ENCODE data around the gene ZNF534. TPM values are rescaled to one million over a fixed set of nuclear protein-coding genes. Genes with fewer than 3 reads are reported as not detected.
"Not testable (repeated sequence)": the region's sequence is repeated elsewhere in the genome, so short reads cannot be mapped to it uniquely, and the experiment has no call there.

Gene ZNF534
- total and polyA plus RNA-seq, 2 donors from 2014 or later = not detected

DNA sequence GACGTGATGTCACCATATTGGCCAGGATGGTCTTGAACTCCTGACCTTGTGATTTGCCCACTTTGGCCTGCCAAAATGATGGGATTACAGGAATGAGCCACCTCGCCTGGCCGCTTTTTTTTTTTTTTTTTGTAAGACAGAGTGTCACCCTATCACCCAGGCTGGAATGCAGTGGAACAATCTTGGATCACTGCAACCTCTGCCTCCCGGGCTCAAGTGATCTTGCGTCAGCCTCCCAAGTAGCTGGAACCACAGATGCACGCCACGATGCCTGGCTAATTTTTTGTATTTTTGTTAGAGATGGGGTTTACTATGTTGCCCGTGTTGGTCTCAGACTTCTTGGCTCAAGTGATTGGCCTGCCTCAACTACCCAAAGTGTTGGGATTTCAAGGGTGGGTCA lies 69.6 kb downstream of the ZNF534 start:
- FAIRE-seq = no peak

DNA sequence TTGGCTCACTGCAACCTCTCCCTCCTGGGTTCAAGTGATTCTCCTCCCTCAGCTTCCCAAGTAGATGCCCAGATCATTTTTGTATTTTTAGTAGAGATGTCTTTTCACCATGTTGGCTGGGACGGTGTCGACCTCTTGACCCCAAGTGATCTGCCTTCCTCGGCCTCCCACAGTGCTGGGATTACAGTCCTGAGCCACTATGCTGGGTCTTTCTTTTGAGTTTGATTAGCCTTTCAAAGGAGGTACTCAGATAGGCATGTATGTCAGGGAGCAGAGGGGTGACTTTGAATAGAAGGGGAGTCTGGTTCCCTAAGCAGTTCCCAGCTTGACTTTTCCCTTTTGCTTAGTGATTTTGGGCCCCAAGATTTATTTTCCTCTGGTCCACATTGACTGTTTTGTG lies 71.5 kb downstream of the ZNF534 start:
- H3K27me3 ChIP-seq (ENCODE audit: control insufficient read depth, insufficient read depth, low read length); H3K4me3 ChIP-seq (ENCODE audit: low read length in 3 of 3); H3K4me1 ChIP-seq (ENCODE audit: control insufficient read depth in 2 of 3, insufficient read depth in 2 of 3, low read depth in 1 of 3, low read length in 3 of 3); H3K9me3 ChIP-seq (ENCODE audit: control insufficient read depth in 2 of 3, insufficient read depth in 1 of 3, low read length in 3 of 3); intact Hi-C loops (cut with DNase I); H3K27ac ChIP-seq (ENCODE audit: low read depth in 2 of 2, low read length in 2 of 2); H3K9ac ChIP-seq (ENCODE audit: low read length in 3 of 3); FAIRE-seq; DNase-seq; H3K36me3 ChIP-seq (ENCODE audit: control insufficient read depth in 2 of 3, insufficient read depth in 3 of 3, low read length in 3 of 3): not testable (repeated sequence)

More for the DNA sequence above, 69.6 kb downstream of the ZNF534 start:
- H3K27me3 ChIP-seq (ENCODE audit: control insufficient read depth, insufficient read depth, low read length) = no peaks in the 10 kb centered on the region
- H3K4me1 ChIP-seq (ENCODE audit: control insufficient read depth in 2 of 3, insufficient read depth in 2 of 3, low read depth in 1 of 3, low read length in 3 of 3) = no peaks in the 10 kb centered on the region
- TF ChIP-seq, protein P1, sequence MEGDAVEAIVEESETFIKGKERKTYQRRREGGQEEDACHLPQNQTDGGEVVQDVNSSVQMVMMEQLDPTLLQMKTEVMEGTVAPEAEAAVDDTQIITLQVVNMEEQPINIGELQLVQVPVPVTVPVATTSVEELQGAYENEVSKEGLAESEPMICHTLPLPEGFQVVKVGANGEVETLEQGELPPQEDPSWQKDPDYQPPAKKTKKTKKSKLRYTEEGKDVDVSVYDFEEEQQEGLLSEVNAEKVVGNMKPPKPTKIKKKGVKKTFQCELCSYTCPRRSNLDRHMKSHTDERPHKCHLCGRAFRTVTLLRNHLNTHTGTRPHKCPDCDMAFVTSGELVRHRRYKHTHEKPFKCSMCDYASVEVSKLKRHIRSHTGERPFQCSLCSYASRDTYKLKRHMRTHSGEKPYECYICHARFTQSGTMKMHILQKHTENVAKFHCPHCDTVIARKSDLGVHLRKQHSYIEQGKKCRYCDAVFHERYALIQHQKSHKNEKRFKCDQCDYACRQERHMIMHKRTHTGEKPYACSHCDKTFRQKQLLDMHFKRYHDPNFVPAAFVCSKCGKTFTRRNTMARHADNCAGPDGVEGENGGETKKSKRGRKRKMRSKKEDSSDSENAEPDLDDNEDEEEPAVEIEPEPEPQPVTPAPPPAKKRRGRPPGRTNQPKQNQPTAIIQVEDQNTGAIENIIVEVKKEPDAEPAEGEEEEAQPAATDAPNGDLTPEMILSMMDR (IDR thresholded peaks at IDR 0.05; ENCODE audit: borderline replicate concordance, extremely low read depth, insufficient read depth) = no peak
- H3K9me3 ChIP-seq (ENCODE audit: control insufficient read depth in 2 of 3, insufficient read depth in 1 of 3, low read length in 3 of 3) = peaks cover 0 to 7% (median 0%) of the 10 kb centered on the region in 3 donors
- no peak overlapping the region for H3K9ac ChIP-seq (ENCODE audit: low read length in 3 of 3)
- H3K4me3 ChIP-seq (ENCODE audit: low read length in 3 of 3) = no peak overlapping the region
- DNase-seq = no peak
- no peak overlapping the region for H3K27ac ChIP-seq (ENCODE audit: low read depth in 2 of 2, low read length in 2 of 2)
- no peaks in the 10 kb centered on the region for H3K36me3 ChIP-seq (ENCODE audit: control insufficient read depth in 2 of 3, insufficient read depth in 3 of 3, low read length in 3 of 3)
- intact Hi-C loops (cut with DNase I) = no loop called here

DNA sequence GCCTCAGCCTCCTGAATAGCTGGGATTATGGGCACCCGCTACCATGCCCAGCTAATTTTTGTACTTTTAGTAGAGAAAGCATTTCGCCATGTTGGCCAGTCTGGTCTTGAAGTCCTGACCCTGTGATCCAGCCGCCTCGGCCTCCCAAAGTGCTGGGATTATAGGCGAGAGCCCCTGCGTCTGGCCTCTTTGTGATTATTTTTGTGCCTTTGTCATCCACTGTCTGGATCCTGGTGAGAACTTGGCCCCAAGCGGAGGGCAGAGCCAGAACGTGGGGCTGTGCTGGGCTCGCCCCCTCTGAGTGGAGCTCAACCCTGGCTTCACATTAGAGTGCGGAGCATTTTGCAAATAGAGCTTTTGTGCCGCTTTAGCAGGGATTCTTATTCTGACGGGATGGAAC lies 72.0 kb downstream of the ZNF534 start:
- DNase-seq; intact Hi-C loops (cut with DNase I); FAIRE-seq; H3K36me3 ChIP-seq (ENCODE audit: control insufficient read depth in 2 of 3, insufficient read depth in 3 of 3, low read length in 3 of 3); H3K9ac ChIP-seq (ENCODE audit: low read length in 3 of 3); H3K27ac ChIP-seq (ENCODE audit: low read depth in 2 of 2, low read length in 2 of 2); H3K9me3 ChIP-seq (ENCODE audit: control insufficient read depth in 2 of 3, insufficient read depth in 1 of 3, low read length in 3 of 3); H3K27me3 ChIP-seq (ENCODE audit: control insufficient read depth, insufficient read depth, low read length); H3K4me1 ChIP-seq (ENCODE audit: control insufficient read depth in 2 of 3, insufficient read depth in 2 of 3, low read depth in 1 of 3, low read length in 3 of 3); H3K4me3 ChIP-seq (ENCODE audit: low read length in 3 of 3): not testable (repeated sequence)

Other genes with a start within 250 kb of the ZNF534 start
- 314 TPM for gene PPP2R1A, start 239.1 kb upstream of the ZNF534 start, total RNA-seq
- 346 TPM for gene PPP2R1A, start 239.1 kb upstream of the ZNF534 start, polyA plus RNA-seq (ENCODE audit: insufficient read depth, low read depth, low replicate concordance)
- 22.8 TPM for gene ZNF766, start 159.6 kb upstream of the ZNF534 start, total RNA-seq
- 8.4 TPM for gene ZNF766, start 159.6 kb upstream of the ZNF534 start, polyA plus RNA-seq (ENCODE audit: insufficient read depth, low read depth, low replicate concordance)
- 13.2 TPM for gene ZNF480, start 132.0 kb upstream of the ZNF534 start, total RNA-seq
- 10.4 TPM for gene ZNF480, start 132.0 kb upstream of the ZNF534 start, polyA plus RNA-seq (ENCODE audit: insufficient read depth, low read depth, low replicate concordance)
- 4.9 TPM for gene ZNF610, start 92.9 kb upstream of the ZNF534 start, total RNA-seq
- 4.2 TPM for gene ZNF610, start 92.9 kb upstream of the ZNF534 start, polyA plus RNA-seq (ENCODE audit: insufficient read depth, low read depth, low replicate concordance)
- 27.2 TPM for gene ZNF880, start 59.2 kb upstream of the ZNF534 start, total RNA-seq
- 10.9 TPM for gene ZNF880, start 59.2 kb upstream of the ZNF534 start, polyA plus RNA-seq (ENCODE audit: insufficient read depth, low read depth, low replicate concordance)
- 32.0 TPM for gene ZNF528, start 31.3 kb upstream of the ZNF534 start, total RNA-seq
- gene ZNF528, start 31.3 kb upstream of the ZNF534 start, polyA plus RNA-seq (ENCODE audit: insufficient read depth, low read depth, low replicate concordance) = 10.1 TPM
- gene ZNF578, start 24.4 kb downstream of the ZNF534 start, total RNA-seq = 3.7 TPM
- 0.69 TPM for gene ZNF578, start 24.4 kb downstream of the ZNF534 start, polyA plus RNA-seq (ENCODE audit: insufficient read depth, low read depth, low replicate concordance)
- 35.8 TPM for gene ZNF808, start 98.5 kb downstream of the ZNF534 start, total RNA-seq
- 3.4 TPM for gene ZNF808, start 98.5 kb downstream of the ZNF534 start, polyA plus RNA-seq (ENCODE audit: insufficient read depth, low read depth, low replicate concordance)
- gene ZNF701, start 141.1 kb downstream of the ZNF534 start, total RNA-seq = 25.1 TPM
- 5.8 TPM for gene ZNF701, start 141.1 kb downstream of the ZNF534 start, polyA plus RNA-seq (ENCODE audit: insufficient read depth, low read depth, low replicate concordance)
- gene ZNF83, start 209.2 kb downstream of the ZNF534 start, total RNA-seq = 90.4 TPM
- 51.8 TPM for gene ZNF83, start 209.2 kb downstream of the ZNF534 start, polyA plus RNA-seq (ENCODE audit: insufficient read depth, low read depth, low replicate concordance)